GM23338 (cell line): ENCODE results near the gene ATPAF1. TPM values are rescaled to one million over a fixed set of nuclear protein-coding genes. Genes with fewer than 3 reads are reported as not detected.

Experiments used
- ATAC-seq: fragments of 200-7000 bp; cut with Tn5 transposase; 3 replicates; pipeline ENCODE4 v1.9.1; 2020
- DNase-seq: peaks from one replicate; pipeline ENCODE4 v3.0.0-alpha.2; 2015; ENCODE audit warnings: low spot score
- H2AFZ ChIP-seq: fragments of 200-600 bp; sonication (generic); 2 replicates; pipeline ENCODE4 v1.8.0; 2016; ENCODE audit warnings: antibody characterized with exemption, mild to moderate bottlenecking, moderate library complexity
- H3F3A ChIP-seq: fragments of 200-600 bp; sonication (generic); replicated peaks from 2 replicates; pipeline ENCODE4 v1.8.0; 2017; ENCODE audit warnings: antibody characterized with exemption, mixed run types, low read depth
- H3K27ac ChIP-seq: fragments of 200-600 bp; sonication (generic); 2 replicates; pipeline ENCODE4 v1.6.1; 2016; ENCODE audit warnings: low read depth
- H3K27me3 ChIP-seq: fragments of 200-600 bp; sonication (generic); 2 replicates; pipeline ENCODE4 v1.8.0; 2016; ENCODE audit warnings: mild to moderate bottlenecking, mixed run types, moderate library complexity; ENCODE audit not compliant: insufficient read depth
- H3K36me3 ChIP-seq: fragments of 200-600 bp; sonication (generic); 2 replicates; pipeline ENCODE4 v1.8.0; 2016; ENCODE audit warnings: mild to moderate bottlenecking; ENCODE audit not compliant: insufficient read depth
- H3K4me1 ChIP-seq: fragments of 200-600 bp; sonication (generic); 2 replicates; pipeline ENCODE4 v1.8.0; 2016; ENCODE audit warnings: mild to moderate bottlenecking, moderate library complexity; ENCODE audit not compliant: insufficient read depth
- H3K4me2 ChIP-seq: fragments of 200-600 bp; sonication (generic); 2 replicates; pipeline ENCODE4 v1.7.1; 2017; ENCODE audit warnings: mixed run types
- H3K4me3 ChIP-seq: fragments of 200-600 bp; sonication (generic); 2 replicates; pipeline ENCODE4 v1.6.1; 2016; ENCODE audit warnings: mixed run types
- H3K79me2 ChIP-seq: fragments of 200-600 bp; sonication (generic); replicated peaks from 2 replicates; pipeline ENCODE4 v1.8.0; 2017; ENCODE audit warnings: mild to moderate bottlenecking; ENCODE audit not compliant: insufficient read depth
- H3K9me2 ChIP-seq: fragments of 200-600 bp; sonication (generic); 2 replicates; pipeline ENCODE4 v1.8.0; 2017; ENCODE audit not compliant: insufficient read depth
- H4K20me1 ChIP-seq: fragments of 200-600 bp; sonication (generic); replicated peaks from 2 replicates; pipeline ENCODE4 v1.8.0; 2017; ENCODE audit warnings: mild to moderate bottlenecking; ENCODE audit not compliant: insufficient read depth
- H3K27ac Mint-ChIP-seq: 2 replicates; pipeline ENCODE4 v1.8.0; 2020; ENCODE audit warnings: inconsistent platforms, mild to moderate bottlenecking, moderate library complexity, mixed read lengths
- H3K27me3 Mint-ChIP-seq: 3 replicates; pipeline ENCODE4 v1.8.0; 2022; ENCODE audit warnings: low read depth, mild to moderate bottlenecking, moderate library complexity, mixed read lengths, inconsistent platforms; ENCODE audit not compliant: insufficient read depth, poor library complexity
- H3K36me3 Mint-ChIP-seq: 3 replicates; pipeline ENCODE4 v1.8.0; 2021; ENCODE audit warnings: low read depth, mild to moderate bottlenecking, inconsistent platforms, moderate library complexity, mixed read lengths
- H3K4me1 Mint-ChIP-seq: 3 replicates; pipeline ENCODE4 v1.8.0; 2020; ENCODE audit warnings: mild to moderate bottlenecking, inconsistent platforms, mixed read lengths
- H3K4me3 Mint-ChIP-seq: 3 replicates; pipeline ENCODE4 v1.8.0; 2021; ENCODE audit warnings: moderate library complexity, mild to moderate bottlenecking, inconsistent platforms, mixed read lengths
- H3K9me3 Mint-ChIP-seq: 3 replicates; pipeline ENCODE4 v1.8.0; 2020; ENCODE audit warnings: moderate library complexity, mild to moderate bottlenecking, inconsistent platforms, mixed read lengths
- CTCF ChIP-seq, 2 experiments: fragments of 200-600 bp in 1 of 2; sonication (generic) in 1 of 2; conservative IDR thresholded peaks; 2 replicates each; pipeline versions ENCODE4 v1.5.1 to v1.6.1; 2016 to 2017; ENCODE audit warnings: antibody characterized with exemption in 2 of 2, low read depth in 2 of 2, mild to moderate bottlenecking in 2 of 2, moderate library complexity in 1 of 2
- EZH2 ChIP-seq: fragments of 200-600 bp; sonication (generic); IDR thresholded peaks from one replicate; pipeline ENCODE4 v1.8.0; 2017; ENCODE audit warnings: antibody characterized with exemption, mild to moderate bottlenecking, low read depth; ENCODE audit not compliant: unreplicated experiment
- EZH2phosphoT487 ChIP-seq: fragments of 200-600 bp; sonication (generic); IDR thresholded peaks from one replicate; pipeline ENCODE4 v1.8.1; 2018; ENCODE audit warnings: antibody characterized with exemption; ENCODE audit not compliant: unreplicated experiment
- NANOG ChIP-seq: IDR thresholded peaks from 2 replicates; pipeline ENCODE4 v1.6.1; 2016; ENCODE audit warnings: antibody characterized with exemption, borderline replicate concordance
- POLR2AphosphoS5 ChIP-seq: IDR thresholded peaks from 2 replicates; pipeline ENCODE4 v1.6.1; 2016; ENCODE audit warnings: antibody characterized with exemption, low read depth
- REST ChIP-seq: IDR thresholded peaks from one replicate; pipeline ENCODE4 v1.6.1; 2018; ENCODE audit warnings: antibody characterized with exemption; ENCODE audit not compliant: unreplicated experiment
- STAT1 ChIP-seq: IDR thresholded peaks from one replicate; pipeline ENCODE4 v1.6.1; 2016; ENCODE audit warnings: antibody characterized with exemption; ENCODE audit not compliant: unreplicated experiment
- ZNF462 ChIP-seq: fragments of 250-450 bp; sonication (Bioruptor Pico); IDR thresholded peaks from 2 replicates; pipeline ENCODE4 v1.5.0; 2020; ENCODE audit warnings: mild to moderate bottlenecking, moderate library complexity
- polyA plus RNA-seq: library from polyadenylated mRNA; unstranded; fragments of >200 nt; fragmentation: Nextera tagmentation; extraction: Ambion mirVana; gene quantifications from 2 replicates; pipeline ENCODE4 v1.2.1, GENCODE V29; 2016
- total RNA-seq: library from RNA; depleted of rRNA; stranded (reverse); fragments of >200 nt; shearing (Covaris generic); gene quantifications from 2 replicates; pipeline ENCODE4 v1.2.3, GENCODE V29; 2014
- TF ChIP-seq, protein P1 (sequence below): IDR thresholded peaks from 2 replicates; pipeline ENCODE4 v1.6.1; 2016; ENCODE audit warnings: antibody characterized with exemption

Gene ATPAF1
- total and polyA plus RNA-seq, 2 experiments from 2014 or later: 41.2 to 67.6 TPM

DNA sequence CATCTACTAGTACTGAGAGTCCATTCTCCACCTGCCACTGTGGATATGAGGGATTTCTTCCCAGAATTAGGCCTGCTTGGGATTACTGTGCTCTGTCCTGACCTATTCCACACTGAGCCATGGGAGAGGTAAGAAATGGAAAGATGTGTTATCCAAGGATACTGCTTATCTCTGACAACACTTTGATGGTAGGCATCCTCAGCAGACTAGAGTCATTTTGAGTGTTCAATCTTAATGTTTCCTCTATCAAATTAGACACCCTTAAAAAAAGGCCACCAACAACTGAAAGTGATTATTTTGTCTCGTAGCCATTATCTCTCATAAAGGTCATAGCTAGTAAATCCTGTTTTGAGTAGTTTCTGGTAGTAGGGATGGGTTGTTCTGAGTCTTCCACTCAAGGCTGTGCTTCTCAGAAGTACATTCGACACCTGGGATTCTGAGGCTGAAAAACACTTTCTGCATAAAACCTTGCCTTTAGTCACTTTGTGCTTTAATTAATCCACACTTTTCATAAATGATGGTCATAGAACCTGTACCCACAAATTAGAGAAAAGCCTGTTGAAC is 8.8 kb downstream of the ATPAF1 start:
- H3K27me3 ChIP-seq: no peaks in the 10 kb centered on the region
- Mint-ChIP-seq H3K27ac (no peak overlapping the region), H3K4me1 (no peaks in the 10 kb centered on the region), H3K9me3 (no peaks in the 10 kb centered on the region), H3K4me3 (no peak overlapping the region), H3K36me3 (peaks cover 39% of the 10 kb centered on the region), H3K27me3 (no peaks in the 10 kb centered on the region)
- no peak overlapping the region for H2AFZ ChIP-seq
- TF ChIP-seq STAT1 (no peak), EZH2 (no peak), ZNF462 (CRISPR knock-in tag) (no peak), CTCF (conservative IDR thresholded peaks at IDR 0.05; ENCODE audit: low read depth in 2 of 2) (no peak), REST (no peak), NANOG (no peak), POLR2AphosphoS5 (no peak), EZH2phosphoT487 (no peak)
- TF ChIP-seq, protein P1, sequence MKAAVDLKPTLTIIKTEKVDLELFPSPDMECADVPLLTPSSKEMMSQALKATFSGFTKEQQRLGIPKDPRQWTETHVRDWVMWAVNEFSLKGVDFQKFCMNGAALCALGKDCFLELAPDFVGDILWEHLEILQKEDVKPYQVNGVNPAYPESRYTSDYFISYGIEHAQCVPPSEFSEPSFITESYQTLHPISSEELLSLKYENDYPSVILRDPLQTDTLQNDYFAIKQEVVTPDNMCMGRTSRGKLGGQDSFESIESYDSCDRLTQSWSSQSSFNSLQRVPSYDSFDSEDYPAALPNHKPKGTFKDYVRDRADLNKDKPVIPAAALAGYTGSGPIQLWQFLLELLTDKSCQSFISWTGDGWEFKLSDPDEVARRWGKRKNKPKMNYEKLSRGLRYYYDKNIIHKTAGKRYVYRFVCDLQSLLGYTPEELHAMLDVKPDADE: no peak
- H3K9me2 ChIP-seq: no peaks in the 10 kb centered on the region
- no peak overlapping the region for H3K4me2 ChIP-seq
- no peak overlapping the region for H3K4me3 ChIP-seq
- no peaks in the 10 kb centered on the region for H3K4me1 ChIP-seq
- 0 out of 2 replicates have a peak, but pooled peaks cover 11% of the 10 kb centered on the region for H4K20me1 ChIP-seq
- H3K79me2 ChIP-seq: 0 out of 2 replicates have a peak, but pooled peaks cover 4% of the 10 kb centered on the region
- peaks cover 15% of the 10 kb centered on the region for H3K36me3 ChIP-seq
- no peaks in the 10 kb centered on the region for H3F3A ChIP-seq
- no peak for ATAC-seq
- no peak for DNase-seq
- H3K27ac ChIP-seq: no peak overlapping the region
